Sigmoid colon (tissue), 4 donors: ENCODE measurements around the gene SLC6A12.

Experiments
- POLR2A ChIP-seq, 2 donors: fragments of 450-650 bp; IDR thresholded peaks; one replicate each; pipeline ENCODE4 v1.6.1; 2016; ENCODE audit warnings: antibody characterized with exemption in 2 of 2, mild to moderate bottlenecking in 2 of 2, moderate library complexity in 2 of 2
- POLR2AphosphoS5 ChIP-seq, 4 donors: sonication (generic); formaldehyde crosslinking; IDR thresholded peaks; one replicate each; pipeline ENCODE4 v1.6.1; 2017; ENCODE audit warnings: antibody characterized with exemption in 4 of 4
- TF ChIP-seq, protein P1 (sequence below), 4 experiments: fragments of 450-650 bp in 3 of 4; fragments of 200-600 bp in 1 of 4; IDR thresholded peaks; one replicate each; pipeline ENCODE4 v1.5.1; 2016 to 2019; ENCODE audit warnings: antibody characterized with exemption in 4 of 4, mild to moderate bottlenecking in 3 of 4, moderate library complexity in 2 of 4

DNA sequence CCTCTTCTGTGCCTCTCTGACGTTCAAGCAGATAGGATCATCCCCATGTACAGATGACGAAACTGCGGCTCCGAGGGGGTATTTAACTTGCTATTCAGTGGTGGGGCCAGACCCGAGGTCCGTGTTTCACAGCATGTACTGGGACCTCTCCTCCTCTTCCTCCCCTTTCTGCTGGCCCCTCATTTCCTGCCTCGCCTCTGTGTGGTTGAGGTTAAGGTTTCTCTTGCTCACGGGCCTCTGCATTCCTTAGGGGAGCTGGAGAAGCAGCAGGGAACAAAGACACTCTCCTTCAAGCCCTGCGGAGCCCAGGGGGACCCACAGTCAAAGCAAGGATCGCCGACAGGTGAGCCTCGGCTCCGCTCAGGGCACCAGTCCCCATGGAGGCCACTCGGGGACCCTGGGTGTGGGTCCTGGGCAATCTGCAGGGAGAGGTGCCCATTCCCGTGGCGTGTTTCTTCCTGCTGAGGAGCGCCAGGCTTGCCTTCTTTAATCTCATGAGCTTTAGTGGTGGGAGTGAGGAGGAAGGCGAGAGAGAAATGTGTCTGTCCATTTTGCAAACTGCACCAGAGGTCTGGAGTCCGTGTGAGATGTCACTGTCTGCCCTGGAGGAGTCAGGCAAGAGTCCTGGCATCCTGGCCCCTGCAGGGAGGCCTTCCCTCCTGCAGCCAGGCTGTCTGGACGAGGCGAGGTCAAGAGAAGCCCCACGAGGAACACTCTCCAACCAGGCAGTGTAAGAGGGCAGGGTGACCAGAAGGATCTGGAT is 45.0 kb downstream of the SLC6A12 start:
- TF ChIP-seq, protein P1, sequence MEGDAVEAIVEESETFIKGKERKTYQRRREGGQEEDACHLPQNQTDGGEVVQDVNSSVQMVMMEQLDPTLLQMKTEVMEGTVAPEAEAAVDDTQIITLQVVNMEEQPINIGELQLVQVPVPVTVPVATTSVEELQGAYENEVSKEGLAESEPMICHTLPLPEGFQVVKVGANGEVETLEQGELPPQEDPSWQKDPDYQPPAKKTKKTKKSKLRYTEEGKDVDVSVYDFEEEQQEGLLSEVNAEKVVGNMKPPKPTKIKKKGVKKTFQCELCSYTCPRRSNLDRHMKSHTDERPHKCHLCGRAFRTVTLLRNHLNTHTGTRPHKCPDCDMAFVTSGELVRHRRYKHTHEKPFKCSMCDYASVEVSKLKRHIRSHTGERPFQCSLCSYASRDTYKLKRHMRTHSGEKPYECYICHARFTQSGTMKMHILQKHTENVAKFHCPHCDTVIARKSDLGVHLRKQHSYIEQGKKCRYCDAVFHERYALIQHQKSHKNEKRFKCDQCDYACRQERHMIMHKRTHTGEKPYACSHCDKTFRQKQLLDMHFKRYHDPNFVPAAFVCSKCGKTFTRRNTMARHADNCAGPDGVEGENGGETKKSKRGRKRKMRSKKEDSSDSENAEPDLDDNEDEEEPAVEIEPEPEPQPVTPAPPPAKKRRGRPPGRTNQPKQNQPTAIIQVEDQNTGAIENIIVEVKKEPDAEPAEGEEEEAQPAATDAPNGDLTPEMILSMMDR (IDR thresholded peaks at IDR 0.05) = no peak
- TF ChIP-seq POLR2A (IDR thresholded peaks at IDR 0.05) (no peak), POLR2AphosphoS5 (IDR thresholded peaks at IDR 0.05) (no peak)
